NT2/D1 (cell line): ENCODE results near the gene PGGHG.

Experiments
- SUZ12 ChIP-seq: IDR thresholded peaks from 2 replicates; pipeline ENCODE4 v1.6.1; 2011; ENCODE audit not compliant: insufficient read length, insufficient read depth; ENCODE audit errors: extremely low read depth
- YY1 ChIP-seq: IDR thresholded peaks from 2 replicates; pipeline ENCODE4 v1.6.1; 2011; ENCODE audit not compliant: insufficient read length, insufficient read depth

- no peak for TF ChIP-seq SUZ12
- no peak for TF ChIP-seq YY1
These were observed 8.2 kb downstream of the PGGHG start for GRCh38 chr11:297051-297585.
